Hepatocyte (in vitro differentiated cells): ENCODE data around the gene KRT81. TPM values are rescaled to one million over a fixed set of nuclear protein-coding genes. Genes with fewer than 3 reads are reported as not detected.
A peak's percentile ranks its signal among the peaks of the same experiment; 100 is the strongest.

Experiments used
- DNase-seq: peaks from one replicate; pipeline ENCODE4 v3.0.0-alpha.2; 2016; ENCODE audit warnings: low spot score
- H2AFZ ChIP-seq: fragments of 200-600 bp; sonication (generic); 2 replicates; pipeline ENCODE4 v1.6.0; 2016; ENCODE audit warnings: antibody characterized with exemption, mild to moderate bottlenecking
- H3K27ac ChIP-seq: fragments of 200-600 bp; sonication (generic); 2 replicates; pipeline ENCODE4 v1.5.1; 2016; ENCODE audit warnings: mild to moderate bottlenecking
- H3K27me3 ChIP-seq: fragments of 200-600 bp; sonication (generic); 2 replicates; pipeline ENCODE4 v1.6.1; 2016
- H3K36me3 ChIP-seq: fragments of 200-600 bp; sonication (generic); replicated peaks from 2 replicates; pipeline ENCODE4 v1.5.1; 2016; ENCODE audit warnings: low read depth; ENCODE audit not compliant: insufficient read depth
- H3K4me1 ChIP-seq: fragments of 200-600 bp; sonication (generic); 2 replicates; pipeline ENCODE4 v1.5.1; 2016; ENCODE audit warnings: mild to moderate bottlenecking, moderate library complexity; ENCODE audit not compliant: insufficient read depth
- H3K4me2 ChIP-seq: fragments of 200-600 bp; sonication (generic); 2 replicates; pipeline ENCODE4 v1.6.0; 2016
- H3K4me3 ChIP-seq: fragments of 200-600 bp; sonication (generic); 2 replicates; pipeline ENCODE4 v1.5.1; 2016; ENCODE audit warnings: mild to moderate bottlenecking
- H3K79me2 ChIP-seq: fragments of 200-600 bp; sonication (generic); 2 replicates; pipeline ENCODE4 v1.6.0; 2017; ENCODE audit warnings: mild to moderate bottlenecking
- H3K9me2 ChIP-seq: fragments of 200-600 bp; sonication (generic); replicated peaks from 2 replicates; pipeline ENCODE4 v1.6.0; 2017; ENCODE audit warnings: mild to moderate bottlenecking; ENCODE audit not compliant: insufficient read depth
- H3K9me3 ChIP-seq: fragments of 200-600 bp; sonication (generic); 2 replicates; pipeline ENCODE4 v1.5.1; 2016; ENCODE audit warnings: low read depth, mild to moderate bottlenecking
- H4K20me1 ChIP-seq: fragments of 200-600 bp; sonication (generic); 2 replicates; pipeline ENCODE4 v1.6.0; 2016; ENCODE audit warnings: mild to moderate bottlenecking; ENCODE audit not compliant: insufficient read depth, poor library complexity, severe bottlenecking
- EZH2 ChIP-seq: fragments of 200-600 bp; sonication (generic); IDR thresholded peaks from 2 replicates; pipeline ENCODE4 v1.6.1; 2016; ENCODE audit warnings: antibody characterized with exemption, mild to moderate bottlenecking, borderline replicate concordance
- EZH2phosphoT487 ChIP-seq: fragments of 200-600 bp; sonication (generic); IDR thresholded peaks from one replicate; pipeline ENCODE4 v1.6.1; 2018; ENCODE audit warnings: antibody characterized with exemption, mild to moderate bottlenecking, low read depth, moderate library complexity; ENCODE audit not compliant: unreplicated experiment, severe bottlenecking
- WGBS: methylation state at CpG from one replicate; pipeline ENCODE4 v1.1.6; 2016; ENCODE audit warnings: low lambda C conversion rate; ENCODE audit errors: missing lambda C conversion rate; 5-methylcytosine and 5-hydroxymethylcytosine counted together
- polyA plus RNA-seq: library from polyadenylated mRNA; unstranded; fragments of >200 nt; fragmentation: Nextera tagmentation; extraction: Ambion mirVana; gene quantifications from 2 replicates; pipeline ENCODE4 v1.2.1, GENCODE V29; 2016
- total RNA-seq: library from RNA; depleted of rRNA; stranded (reverse); fragments of >200 nt; gene quantifications from 2 replicates; pipeline ENCODE4 v1.2.3, GENCODE V29; 2014
- TF ChIP-seq, protein P1 (sequence below): fragments of 200-600 bp; sonication (generic); IDR thresholded peaks from 2 replicates; pipeline ENCODE4 v1.5.1; 2016; ENCODE audit warnings: antibody characterized with exemption, mild to moderate bottlenecking; ENCODE audit not compliant: poor library complexity

The KRT81 gene
- total and polyA plus RNA-seq, 2 experiments from 2014 or later: not detected

- Histone ChIP-seq H3K36me3 (no peaks in the 10 kb centered on the region), H3K27me3 (no peaks in the 10 kb centered on the region), H3K9me2 (no peaks in the 10 kb centered on the region), H3K27ac (peak overlapping the region; percentile 62), H3K4me1 (peaks cover 39% of the 10 kb centered on the region), H2AFZ (no peak overlapping the region), H3K4me2 (no peak overlapping the region), H3K4me3 (no peak overlapping the region), H3K9me3 (no peaks in the 10 kb centered on the region), H4K20me1 (no peaks in the 10 kb centered on the region), H3K79me2 (no peaks in the 10 kb centered on the region)
- 66% methylated on average over 10 of the region's 12 CpGs for WGBS
- DNase-seq: peak; percentile 59
- TF ChIP-seq, protein P1, sequence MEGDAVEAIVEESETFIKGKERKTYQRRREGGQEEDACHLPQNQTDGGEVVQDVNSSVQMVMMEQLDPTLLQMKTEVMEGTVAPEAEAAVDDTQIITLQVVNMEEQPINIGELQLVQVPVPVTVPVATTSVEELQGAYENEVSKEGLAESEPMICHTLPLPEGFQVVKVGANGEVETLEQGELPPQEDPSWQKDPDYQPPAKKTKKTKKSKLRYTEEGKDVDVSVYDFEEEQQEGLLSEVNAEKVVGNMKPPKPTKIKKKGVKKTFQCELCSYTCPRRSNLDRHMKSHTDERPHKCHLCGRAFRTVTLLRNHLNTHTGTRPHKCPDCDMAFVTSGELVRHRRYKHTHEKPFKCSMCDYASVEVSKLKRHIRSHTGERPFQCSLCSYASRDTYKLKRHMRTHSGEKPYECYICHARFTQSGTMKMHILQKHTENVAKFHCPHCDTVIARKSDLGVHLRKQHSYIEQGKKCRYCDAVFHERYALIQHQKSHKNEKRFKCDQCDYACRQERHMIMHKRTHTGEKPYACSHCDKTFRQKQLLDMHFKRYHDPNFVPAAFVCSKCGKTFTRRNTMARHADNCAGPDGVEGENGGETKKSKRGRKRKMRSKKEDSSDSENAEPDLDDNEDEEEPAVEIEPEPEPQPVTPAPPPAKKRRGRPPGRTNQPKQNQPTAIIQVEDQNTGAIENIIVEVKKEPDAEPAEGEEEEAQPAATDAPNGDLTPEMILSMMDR: no peak
- TF ChIP-seq EZH2phosphoT487: no peak
- no peak for TF ChIP-seq EZH2
Observed at GRCh38 chr12:52243856-52244614, 47.3 kb downstream of the KRT81 start.

- TF ChIP-seq, protein P1: no peak
- TF ChIP-seq EZH2phosphoT487: no peak
- Histone ChIP-seq H3K79me2 (no peaks in the 10 kb centered on the region), H3K9me2 (no peaks in the 10 kb centered on the region), H3K27me3 (no peaks in the 10 kb centered on the region), H3K4me1 (peaks cover 41% of the 10 kb centered on the region), H4K20me1 (no peaks in the 10 kb centered on the region), H3K9me3 (no peaks in the 10 kb centered on the region), H3K4me3 (no peak overlapping the region), H3K4me2 (no peak overlapping the region), H3K27ac (peak overlapping the region; percentile 39), H2AFZ (no peak overlapping the region), H3K36me3 (no peaks in the 10 kb centered on the region)
- WGBS: 59% methylated on average over 5 of the region's 5 CpGs
- DNase-seq: no peak
Observed at GRCh38 chr12:52243259-52243855, 48.0 kb downstream of the KRT81 start.

DNA sequence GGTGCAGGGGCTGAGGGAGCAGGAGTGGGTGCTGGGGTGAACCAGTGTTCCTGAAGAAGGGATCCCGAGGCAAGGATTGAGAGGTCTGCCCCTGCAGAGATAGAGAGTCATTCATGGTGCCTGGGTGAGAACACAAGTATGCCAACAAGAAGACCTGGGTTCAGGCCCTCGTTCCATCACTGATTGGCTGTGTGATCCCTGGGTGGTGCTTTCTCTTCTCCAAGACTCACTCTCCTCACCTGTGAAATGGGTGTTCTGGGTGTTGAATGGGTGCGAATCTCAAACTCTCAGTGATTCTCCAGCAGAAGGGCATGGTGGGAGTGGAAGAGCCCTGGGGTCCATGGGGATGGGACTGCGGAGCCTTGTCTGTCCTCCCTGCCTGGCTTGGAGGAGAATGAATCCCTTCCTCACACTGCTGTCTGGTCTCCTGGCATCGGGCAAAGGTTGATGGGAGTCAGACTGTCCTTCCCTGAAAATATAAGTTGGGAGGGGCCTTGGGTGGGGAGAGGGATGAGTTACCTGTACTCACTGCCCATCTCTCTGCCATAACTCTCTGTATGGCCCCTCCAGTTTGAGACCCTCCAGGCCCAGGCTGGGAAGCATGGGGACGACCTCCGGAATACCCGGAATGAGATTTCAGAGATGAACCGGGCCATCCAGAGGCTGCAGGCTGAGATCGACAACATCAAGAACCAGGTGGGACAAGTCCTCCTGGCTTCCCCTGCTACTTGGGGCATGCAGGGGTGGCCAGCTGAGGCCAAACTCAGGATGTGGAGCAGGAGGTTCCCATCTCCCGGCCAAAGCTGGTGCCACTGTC is 48.7 kb downstream of the KRT81 start:
- Histone ChIP-seq H4K20me1 (no peaks in the 10 kb centered on the region), H3K9me3 (no peaks in the 10 kb centered on the region), H3K4me1 (peaks cover 37% of the 10 kb centered on the region), H3K79me2 (no peaks in the 10 kb centered on the region), H2AFZ (no peak overlapping the region), H3K36me3 (no peaks in the 10 kb centered on the region), H3K4me3 (no peak overlapping the region), H3K27me3 (no peaks in the 10 kb centered on the region), H3K27ac (no peak overlapping the region), H3K4me2 (no peak overlapping the region), H3K9me2 (no peaks in the 10 kb centered on the region)
- DNase-seq: no peak
- TF ChIP-seq EZH2 (no peak), EZH2phosphoT487 (no peak)
- TF ChIP-seq, protein P1: no peak
- WGBS: 96% methylated on average over 11 of the region's 11 CpGs
